Thymus (tissue), 11 donors: ENCODE measurements around the gene IL3. TPM values are rescaled to one million over a fixed set of nuclear protein-coding genes. Genes with fewer than 3 reads are reported as not detected.

Experiments used
- DNase-seq, 9 donors: peaks; one replicate each; pipeline ENCODE4 v3.0.0-alpha.2; 2013; ENCODE audit warnings: low spot score in 9 of 9, low read depth in 6 of 9, missing footprints in 1 of 9
- H3K27ac ChIP-seq, 2 donors: one replicate each; pipeline ENCODE4 v1.5.1; 2013; ENCODE audit warnings: control low read depth in 1 of 2, low read depth in 1 of 2, low read length in 1 of 2, mild to moderate bottlenecking in 1 of 2, moderate library complexity in 1 of 2
- H3K27me3 ChIP-seq, 2 donors: one replicate each; pipeline ENCODE4 v1.5.1; 2013; ENCODE audit warnings: low read length in 1 of 2; ENCODE audit not compliant: control insufficient read depth in 2 of 2, insufficient read depth in 1 of 2
- H3K36me3 ChIP-seq, 2 donors: one replicate each; pipeline ENCODE4 v1.5.1; 2013; ENCODE audit warnings: low read length in 1 of 2, mild to moderate bottlenecking in 1 of 2, moderate library complexity in 1 of 2; ENCODE audit not compliant: control insufficient read depth in 2 of 2, insufficient read depth in 2 of 2
- H3K4me1 ChIP-seq, 2 donors: one replicate each; pipeline ENCODE4 v1.5.1; 2013; ENCODE audit warnings: low read length in 2 of 2; ENCODE audit not compliant: control insufficient read depth in 2 of 2, insufficient read depth in 2 of 2
- H3K4me3 ChIP-seq, 2 donors: one replicate each; pipeline ENCODE4 v1.5.1; 2013; ENCODE audit warnings: low read length in 2 of 2, control low read depth in 1 of 2, mild to moderate bottlenecking in 1 of 2
- H3K9me3 ChIP-seq, 2 donors: one replicate each; pipeline ENCODE4 v1.5.1; 2013; ENCODE audit warnings: low read length in 1 of 2, mild to moderate bottlenecking in 1 of 2; ENCODE audit not compliant: control insufficient read depth in 2 of 2, insufficient read depth in 1 of 2
- WGBS: extraction: QIAGEN DNeasy Blood & Tissue Kit; methylation state at CpG from one replicate; pipeline ENCODE4 v1.1.7; 2013; 5-methylcytosine and 5-hydroxymethylcytosine counted together
- polyA plus RNA-seq: library from polyadenylated mRNA; stranded (reverse); fragments of 200-250 nt; gene quantifications from one replicate; pipeline ENCODE4 v1.2.3, GENCODE V29; 2013
- total RNA-seq: library from RNA; stranded (reverse); fragments of 120-200 nt; gene quantifications from one replicate; pipeline ENCODE4 v1.2.4, GENCODE V29; 2013
- donor health status: healthy.

The IL3 gene
- total and polyA plus RNA-seq, 2 donors, result 0.34 TPM; not detected in 1

DNA sequence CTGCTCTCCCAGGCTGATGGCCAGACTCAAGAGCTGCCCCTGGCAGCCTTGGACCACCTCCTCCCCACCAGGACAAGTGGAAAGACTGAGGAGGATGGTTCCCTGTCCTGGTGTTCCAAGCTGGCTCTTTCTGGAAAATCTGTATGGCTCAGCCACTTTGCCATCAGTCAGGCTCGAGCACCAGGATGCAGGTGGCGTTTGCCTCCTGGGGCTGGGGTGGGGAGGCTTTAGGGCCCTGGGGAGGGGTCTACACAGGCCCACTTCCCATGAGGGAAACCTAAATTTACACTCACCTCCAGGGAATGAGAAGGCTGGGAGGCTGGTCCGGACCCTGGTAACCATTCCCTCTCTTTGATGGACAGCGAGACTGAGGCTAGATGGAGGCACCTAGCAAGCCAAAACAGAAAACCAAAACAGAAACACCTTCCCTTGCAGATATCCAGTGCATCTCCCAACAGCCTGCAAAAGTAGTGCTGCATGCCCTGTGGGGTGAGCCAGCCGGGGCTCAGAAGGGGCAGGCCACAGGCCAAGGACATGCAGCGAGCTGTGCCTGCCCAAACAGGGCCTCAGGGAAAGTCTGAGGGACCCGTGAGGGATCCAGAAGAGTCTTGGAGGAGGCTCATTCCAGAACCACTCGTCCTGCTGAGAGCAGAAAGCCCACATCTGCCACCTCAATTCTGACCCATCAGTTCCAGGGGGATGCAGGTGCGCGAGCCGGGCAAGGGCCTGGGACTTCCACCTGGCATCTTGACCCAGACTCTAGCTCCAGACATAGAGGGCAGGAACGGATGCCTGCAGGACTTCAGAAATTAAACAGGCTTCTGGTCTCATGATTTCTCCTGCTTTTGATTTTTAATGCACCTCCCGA is 7.7 kb downstream of the IL3 start:
- H3K4me3 ChIP-seq, result no peak overlapping the region
- no peak overlapping the region for H3K27ac ChIP-seq
- no peaks in the 10 kb centered on the region for H3K36me3 ChIP-seq
- whole genome bisulfite sequencing, result 92% methylated on average over 13 of the region's 13 CpGs
- H3K27me3 ChIP-seq, result no peaks in the 10 kb centered on the region
- H3K9me3 ChIP-seq, result no peaks in the 10 kb centered on the region
- H3K4me1 ChIP-seq, result no peaks in the 10 kb centered on the region
- DNase-seq, result no peak

DNA sequence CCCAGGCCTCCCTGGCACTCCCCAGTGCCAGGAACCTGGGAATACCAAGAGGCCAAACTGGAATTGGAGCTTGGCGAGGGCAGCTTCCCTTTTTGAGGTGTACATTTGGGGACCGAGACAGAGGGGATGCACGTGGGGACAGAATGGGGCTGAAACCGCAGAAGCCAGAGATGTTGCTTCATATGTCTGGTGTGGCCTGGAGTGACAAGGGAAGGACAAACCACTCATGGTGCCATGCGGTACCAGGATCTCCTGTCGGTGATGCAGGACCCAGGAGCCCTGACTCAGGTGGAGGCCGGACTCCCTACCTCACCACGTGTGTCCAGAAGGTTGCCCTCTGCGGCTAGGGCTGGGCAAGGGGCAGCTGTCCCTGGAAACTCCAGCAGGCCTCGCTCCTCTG is 9.1 kb downstream of the IL3 start:
- WGBS, result 92% methylated on average over 10 of the region's 10 CpGs
- no peak for DNase-seq
- no peaks in the 10 kb centered on the region for H3K9me3 ChIP-seq
- H3K27me3 ChIP-seq, result no peaks in the 10 kb centered on the region
- no peak overlapping the region for H3K27ac ChIP-seq
- H3K4me3 ChIP-seq, result no peak overlapping the region
- H3K36me3 ChIP-seq, result no peaks in the 10 kb centered on the region
- H3K4me1 ChIP-seq, result no peaks in the 10 kb centered on the region

DNA sequence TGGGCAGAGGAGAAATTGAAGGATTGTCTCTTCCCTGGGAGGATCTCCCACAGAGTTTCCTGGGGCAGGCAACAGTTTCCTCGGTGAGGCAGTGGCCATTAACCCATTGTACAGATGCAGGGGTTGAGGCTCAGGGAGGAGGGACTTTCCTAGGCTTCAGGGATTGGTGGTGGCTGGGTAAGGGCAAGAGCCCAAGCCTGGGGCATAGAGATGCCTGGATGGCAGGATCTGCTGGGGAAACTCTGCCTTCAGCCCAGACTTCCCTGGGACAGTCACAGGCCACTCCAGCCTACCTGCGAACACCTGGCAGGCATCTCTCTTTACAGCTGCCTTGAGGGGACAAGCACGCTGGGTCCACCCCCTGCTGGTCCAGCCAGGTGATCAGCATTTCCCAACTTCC is 9.5 kb downstream of the IL3 start:
- Histone ChIP-seq H3K9me3 (no peaks in the 10 kb centered on the region), H3K4me3 (no peak overlapping the region), H3K4me1 (no peaks in the 10 kb centered on the region), H3K27me3 (no peaks in the 10 kb centered on the region), H3K36me3 (no peaks in the 10 kb centered on the region), H3K27ac (no peak overlapping the region)
- no peak for DNase-seq
- WGBS, result 97% methylated on average over 3 of the region's 3 CpGs

DNA sequence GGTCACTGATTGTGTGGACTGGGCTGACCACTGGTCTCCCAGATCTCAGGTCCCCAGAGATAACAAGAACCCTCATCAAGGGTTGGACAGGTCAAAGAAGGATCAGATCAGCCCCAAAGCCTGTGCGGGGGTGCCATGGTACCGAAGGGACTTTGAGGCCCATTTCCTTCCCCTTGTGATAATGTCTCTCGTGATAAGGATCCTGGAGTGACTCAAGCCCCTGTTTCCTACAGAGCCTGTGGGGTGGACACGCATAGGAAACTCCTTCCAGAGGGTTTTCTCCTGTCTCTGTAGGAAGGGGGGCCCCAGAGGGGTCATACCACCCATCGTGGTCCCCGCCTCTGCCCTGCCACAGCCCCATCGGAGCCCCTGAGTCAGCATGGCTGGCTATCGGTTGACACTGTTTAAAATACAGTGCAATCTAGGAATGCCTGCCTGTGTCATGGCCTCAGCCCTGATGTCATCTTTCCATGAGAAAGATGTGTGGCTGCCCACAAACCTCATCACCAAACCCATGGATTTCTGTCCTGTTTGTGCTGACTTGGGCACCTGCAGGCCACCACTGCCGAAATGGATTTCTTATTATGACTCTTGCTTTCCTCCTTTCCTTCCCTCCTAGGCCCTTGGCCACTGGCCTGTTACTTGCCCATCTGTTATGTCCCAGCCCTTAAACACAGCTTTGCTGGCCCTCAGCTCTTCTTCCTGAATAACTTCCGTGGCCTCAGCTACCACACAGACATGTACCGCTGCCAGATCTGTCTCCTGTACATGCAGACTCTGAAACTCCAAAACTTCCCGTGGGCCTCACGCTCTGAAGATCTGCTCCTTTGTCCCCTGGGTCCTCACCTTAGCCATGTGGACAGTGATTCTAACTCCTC is 10.2 kb downstream of the IL3 start:
- no peak overlapping the region for H3K4me3 ChIP-seq
- H3K36me3 ChIP-seq, result no peaks in the 10 kb centered on the region
- no peaks in the 10 kb centered on the region for H3K27me3 ChIP-seq
- no peaks in the 10 kb centered on the region for H3K4me1 ChIP-seq
- no peak overlapping the region for H3K27ac ChIP-seq
- WGBS, result 72% methylated on average over 13 of the region's 13 CpGs
- H3K9me3 ChIP-seq, result no peaks in the 10 kb centered on the region
- DNase-seq, result no peak

DNA sequence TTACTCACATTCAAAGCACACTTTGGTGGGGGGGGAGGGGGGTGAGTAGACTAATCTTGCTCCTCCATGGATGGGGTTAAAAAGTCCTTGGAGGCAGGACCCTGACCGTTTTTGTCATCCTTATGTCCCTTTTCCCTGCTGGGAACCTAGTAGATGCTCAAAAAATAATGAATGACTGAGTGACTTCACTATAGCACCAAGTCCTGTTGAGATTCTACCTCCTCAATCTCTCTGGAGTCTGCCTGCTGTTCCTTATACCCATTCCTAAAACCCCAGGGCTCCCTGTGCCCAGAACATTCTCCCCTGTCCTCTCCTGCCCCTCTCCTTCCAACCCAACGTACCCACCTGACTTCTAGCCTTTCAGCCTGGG is 10.9 kb downstream of the IL3 start:
- DNase-seq, result no peak
- H3K9me3 ChIP-seq, result no peaks in the 10 kb centered on the region
- H3K27me3 ChIP-seq, result no peaks in the 10 kb centered on the region
- no peaks in the 10 kb centered on the region for H3K4me1 ChIP-seq
- H3K4me3 ChIP-seq, result no peak overlapping the region
- H3K36me3 ChIP-seq, result no peaks in the 10 kb centered on the region
- WGBS, result 97% methylated on average over 2 of the region's 2 CpGs
- H3K27ac ChIP-seq, result no peak overlapping the region

DNA sequence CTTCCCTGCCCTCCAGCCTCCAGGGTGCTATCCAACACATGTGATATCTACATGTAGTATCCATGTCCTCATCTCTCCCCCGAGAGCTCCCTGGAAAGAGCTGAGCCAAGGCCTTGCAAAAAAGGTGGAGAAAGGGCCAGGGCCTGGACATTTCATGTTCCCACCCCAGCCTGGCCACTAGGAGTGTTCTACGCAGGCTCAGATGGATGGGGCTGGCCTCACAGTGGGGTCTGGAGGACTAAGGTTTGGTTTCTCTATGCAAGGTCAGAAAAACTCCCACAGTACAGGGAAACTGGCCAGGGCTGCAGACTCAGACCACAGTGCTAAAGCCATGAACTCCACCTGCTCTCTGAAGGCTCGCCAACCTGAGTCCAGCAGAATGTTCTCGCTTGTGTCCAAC is 11.6 kb downstream of the IL3 start:
- DNase-seq, result no peak
- no peaks in the 10 kb centered on the region for H3K9me3 ChIP-seq
- no peaks in the 10 kb centered on the region for H3K36me3 ChIP-seq
- no peak overlapping the region for H3K27ac ChIP-seq
- no peak overlapping the region for H3K4me3 ChIP-seq
- 96% methylated on average over 4 of the region's 4 CpGs for WGBS
- no peaks in the 10 kb centered on the region for H3K4me1 ChIP-seq
- H3K27me3 ChIP-seq, result no peaks in the 10 kb centered on the region

DNA sequence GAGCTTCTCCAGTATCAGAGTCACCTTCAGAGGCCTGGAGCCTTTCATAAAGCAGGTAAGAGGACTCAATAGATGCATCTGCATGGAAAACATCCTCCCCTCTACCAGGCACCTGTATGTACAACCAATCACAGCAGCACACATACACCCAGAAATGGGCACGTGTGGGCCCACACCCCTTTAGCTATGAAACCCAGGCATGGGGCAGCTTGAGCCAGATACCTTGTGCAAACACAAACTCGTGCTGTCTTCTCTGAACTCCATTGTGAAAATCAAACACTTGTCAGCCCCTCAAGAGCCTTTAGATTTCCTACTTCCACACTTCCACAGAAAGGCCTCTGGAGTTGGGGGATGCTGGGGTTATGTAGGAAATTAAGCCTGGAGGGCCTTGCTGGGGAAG is 12.1 kb downstream of the IL3 start:
- Histone ChIP-seq H3K27ac (no peak overlapping the region), H3K36me3 (no peaks in the 10 kb centered on the region), H3K27me3 (no peaks in the 10 kb centered on the region), H3K4me3 (no peak overlapping the region), H3K9me3 (no peaks in the 10 kb centered on the region), H3K4me1 (no peaks in the 10 kb centered on the region)
- DNase-seq, result no peak
- 91% methylated on average over 2 of the region's 2 CpGs for WGBS

DNA sequence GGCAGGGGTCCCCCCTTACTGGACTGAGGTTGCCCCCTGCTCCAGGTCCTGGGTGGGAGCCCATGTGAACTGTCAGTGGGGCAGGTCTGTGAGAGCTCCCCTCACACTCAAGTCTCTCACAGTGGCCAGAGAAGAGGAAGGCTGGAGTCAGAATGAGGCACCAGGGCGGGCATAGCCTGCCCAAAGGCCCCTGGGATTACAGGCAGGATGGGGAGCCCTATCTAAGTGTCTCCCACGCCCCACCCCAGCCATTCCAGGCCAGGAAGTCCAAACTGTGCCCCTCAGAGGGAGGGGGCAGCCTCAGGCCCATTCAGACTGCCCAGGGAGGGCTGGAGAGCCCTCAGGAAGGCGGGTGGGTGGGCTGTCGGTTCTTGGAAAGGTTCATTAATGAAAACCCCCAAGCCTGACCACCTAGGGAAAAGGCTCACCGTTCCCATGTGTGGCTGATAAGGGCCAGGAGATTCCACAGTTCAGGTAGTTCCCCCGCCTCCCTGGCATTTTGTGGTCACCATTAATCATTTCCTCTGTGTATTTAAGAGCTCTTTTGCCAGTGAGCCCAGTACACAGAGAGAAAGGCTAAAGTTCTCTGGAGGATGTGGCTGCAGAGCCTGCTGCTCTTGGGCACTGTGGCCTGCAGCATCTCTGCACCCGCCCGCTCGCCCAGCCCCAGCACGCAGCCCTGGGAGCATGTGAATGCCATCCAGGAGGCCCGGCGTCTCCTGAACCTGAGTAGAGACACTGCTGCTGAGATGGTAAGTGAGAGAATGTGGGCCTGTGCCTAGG is 13.0 kb downstream of the IL3 start, which contains the start of gene CSF2:
Gene CSF2 (plus strand): TSS at position 559 of the 783 bp plus-strand sequence. CDS start 35 bp downstream, at position 594.
- Histone ChIP-seq H3K4me3 (no peak within 1 kb of the TSS), H3K4me1 (no peaks in the 10 kb centered on the region), H3K36me3 (no peaks in the 10 kb centered on the region), H3K27me3 (no peaks in the 10 kb centered on the region), H3K27ac (no peak within 1 kb of the TSS), H3K9me3 (no peaks in the 10 kb centered on the region)
- 90% methylated on average over 12 of the region's 12 CpGs for WGBS
- DNase-seq, result no peak
